Dedifferentiated amniotic fluid mesenchymal stem cell (primary cell): ENCODE data around the gene FAM13C.
"Not testable (repeated sequence)": the region's sequence is repeated elsewhere in the genome, so short reads cannot be mapped to it uniquely, and the experiment has no call there.

Experiments used
- DNase-seq: peaks from one replicate; pipeline ENCODE4 v3.0.0-alpha.2; 2016; ENCODE audit errors: extremely low spot score

Gene FAM13C

DNA sequence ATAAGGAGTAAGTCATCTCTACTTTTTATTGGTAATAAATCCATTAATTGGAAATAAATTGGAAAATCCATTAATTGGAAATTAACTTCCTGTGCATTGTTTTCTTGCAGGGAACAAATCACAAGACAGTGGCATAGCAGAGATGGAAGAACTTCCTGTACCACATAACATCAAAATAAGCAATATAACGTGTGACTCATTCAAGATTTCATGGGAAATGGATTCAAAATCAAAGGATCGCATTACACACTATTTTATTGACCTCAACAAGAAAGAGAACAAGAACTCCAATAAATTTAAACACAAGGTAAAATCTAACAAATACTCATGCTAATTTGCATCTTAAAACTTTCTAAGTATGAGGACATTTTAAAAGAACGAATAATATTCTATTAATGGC, 128.2 kb downstream of the FAM13C start:
- DNase-seq = no peak

DNA sequence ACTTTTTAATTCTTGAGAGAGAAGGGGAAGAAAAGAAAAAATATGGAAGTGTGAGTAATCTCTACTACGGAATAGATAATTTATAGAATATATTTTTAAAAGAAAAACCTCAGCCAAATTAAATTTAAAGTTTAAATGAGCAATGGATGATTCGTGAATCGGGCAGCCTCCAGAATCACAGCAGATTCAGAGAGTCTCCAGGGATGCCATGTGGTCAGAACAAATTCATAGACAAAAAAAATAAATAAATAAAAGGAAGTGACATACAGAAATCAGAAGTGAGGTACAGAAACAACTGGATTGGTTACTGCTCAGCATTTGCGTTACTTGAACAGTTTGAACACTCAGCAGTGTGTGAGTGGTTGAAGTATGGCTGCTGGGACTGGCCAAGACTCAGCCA, 132.9 kb downstream of the FAM13C start:
- DNase-seq = no peak

DNA sequence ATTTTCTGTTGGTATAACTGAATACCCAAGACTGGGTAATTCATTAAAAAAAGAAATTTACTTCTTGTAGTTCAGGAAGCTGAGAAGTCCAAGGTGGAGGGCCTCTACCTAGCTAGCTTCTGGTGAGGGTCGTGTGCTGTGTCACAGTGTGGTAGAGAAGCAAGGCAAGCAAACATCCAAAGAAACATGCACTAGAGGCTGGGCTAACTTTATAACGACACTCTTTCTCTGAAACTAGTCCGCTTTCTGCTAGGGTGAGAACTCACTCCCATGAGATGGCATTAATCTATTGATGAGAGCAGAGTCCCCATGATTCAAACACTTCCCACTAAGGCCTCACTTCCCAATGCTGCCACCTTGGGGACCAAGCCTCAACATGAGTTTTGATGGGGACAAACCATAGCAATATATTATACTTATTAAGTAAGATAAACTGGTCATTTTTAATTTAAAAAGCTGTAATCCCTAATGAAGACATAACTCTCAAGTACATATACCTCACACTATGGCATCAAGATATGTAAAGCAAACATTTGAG, 135.1 kb downstream of the FAM13C start:
- DNase-seq = no peak

DNA sequence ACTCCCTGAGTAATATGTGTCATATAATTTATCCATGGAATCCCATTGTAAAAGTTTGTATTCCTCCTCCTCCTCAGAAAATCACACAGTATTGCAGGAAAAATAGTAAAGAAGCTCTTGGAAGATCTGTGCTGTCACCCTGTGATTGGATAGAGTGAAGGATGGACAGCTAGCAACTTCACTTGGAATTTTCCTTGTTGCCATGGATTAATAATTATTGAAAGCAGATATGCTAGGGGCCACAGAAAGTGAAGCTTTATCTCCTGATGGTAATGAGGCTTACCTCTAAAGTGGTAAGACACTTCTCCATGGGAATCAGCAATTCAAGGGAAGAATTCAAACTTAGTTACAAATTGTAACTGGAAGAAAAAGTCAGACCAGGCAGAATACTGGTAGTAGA, 137.1 kb downstream of the FAM13C start:
- no peak for DNase-seq

DNA sequence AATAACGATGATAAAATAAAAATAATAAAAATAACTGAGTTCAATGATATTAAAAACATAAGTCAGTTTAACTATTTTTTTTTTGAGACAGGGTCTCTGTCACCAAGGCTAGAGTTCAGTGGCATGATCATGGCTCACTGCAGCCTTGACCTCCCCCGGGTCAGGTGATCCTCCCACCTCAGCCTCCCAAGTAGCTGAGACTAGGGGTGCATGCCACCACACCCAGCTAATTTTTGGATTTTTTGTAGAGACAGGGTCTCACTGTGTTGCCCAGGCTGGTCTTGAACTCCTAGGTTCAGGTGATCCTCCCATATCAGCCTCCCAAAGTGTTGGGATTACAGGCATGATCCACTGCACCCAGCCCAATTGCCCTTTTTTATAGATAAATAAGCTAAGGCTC, 138.8 kb downstream of the FAM13C start:
- not testable (repeated sequence) for DNase-seq

DNA sequence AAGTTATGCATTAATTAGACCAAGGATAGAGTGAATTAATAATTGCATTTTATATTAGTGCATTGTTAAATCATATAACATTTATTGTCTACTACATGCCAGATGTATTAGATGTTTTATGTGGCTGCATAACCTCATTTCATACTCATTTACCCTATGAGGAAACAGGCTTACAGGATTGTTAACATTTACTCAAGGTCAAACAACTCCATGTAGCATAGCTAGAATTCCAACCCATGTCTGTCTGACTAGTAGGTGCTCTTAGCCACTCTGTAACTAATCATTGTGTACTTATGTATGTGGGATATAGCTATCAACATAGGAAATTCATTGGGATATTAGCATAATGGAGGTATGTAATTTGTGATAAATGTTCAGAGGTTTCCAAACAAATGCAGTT, 139.6 kb downstream of the FAM13C start:
- DNase-seq = no peak

DNA sequence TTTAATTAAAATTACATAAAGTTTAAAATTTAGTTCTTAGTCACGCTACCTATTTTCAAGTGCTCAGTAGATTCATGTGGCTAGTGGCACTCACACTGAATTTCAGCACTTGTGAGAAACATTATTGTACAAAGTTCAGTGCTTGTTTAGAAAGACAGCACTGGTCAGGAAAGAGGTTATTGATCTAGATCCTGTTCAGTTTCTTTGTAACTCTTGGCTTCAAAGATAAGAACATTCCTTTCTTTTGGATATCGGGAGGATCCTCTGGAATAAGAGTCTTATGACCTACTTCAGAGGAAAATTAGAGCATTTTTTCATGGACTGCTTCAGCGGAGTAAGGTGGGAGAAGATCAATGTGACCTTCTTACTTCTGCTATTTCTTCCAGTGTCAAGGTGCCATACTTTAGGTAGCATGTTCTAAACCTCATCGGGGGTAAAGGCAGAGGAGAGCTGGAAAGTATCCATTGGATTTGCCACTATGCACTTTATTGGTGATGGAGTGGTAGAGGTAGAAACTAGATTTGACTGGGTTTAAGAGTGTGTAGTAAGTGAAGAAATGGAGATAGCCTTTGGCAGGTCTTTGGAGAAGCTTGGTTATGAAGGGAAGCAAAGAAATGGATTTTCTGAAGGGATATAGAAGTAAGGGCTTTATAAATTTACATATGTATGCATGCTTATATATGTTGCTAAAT, 146.0 kb downstream of the FAM13C start:
- DNase-seq = no peak

DNA sequence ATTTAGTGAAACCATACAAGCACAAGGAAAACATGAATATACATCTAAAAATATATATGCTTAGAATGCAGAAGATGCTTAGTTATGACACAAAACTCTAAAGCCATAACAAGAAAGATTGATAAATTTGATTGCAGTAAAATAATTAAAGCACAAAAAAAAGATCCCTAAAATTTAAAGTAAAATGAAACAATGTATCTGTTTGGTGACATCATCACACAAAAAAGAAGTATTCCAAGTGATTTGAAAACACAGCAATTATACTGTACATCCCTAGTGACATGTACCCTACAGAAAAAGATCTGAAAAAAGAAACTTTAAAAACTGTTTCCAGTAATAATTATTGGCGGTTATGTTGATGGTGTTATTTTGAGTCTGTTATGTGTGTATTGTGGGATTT, 148.2 kb downstream of the FAM13C start:
- no peak for DNase-seq

DNA sequence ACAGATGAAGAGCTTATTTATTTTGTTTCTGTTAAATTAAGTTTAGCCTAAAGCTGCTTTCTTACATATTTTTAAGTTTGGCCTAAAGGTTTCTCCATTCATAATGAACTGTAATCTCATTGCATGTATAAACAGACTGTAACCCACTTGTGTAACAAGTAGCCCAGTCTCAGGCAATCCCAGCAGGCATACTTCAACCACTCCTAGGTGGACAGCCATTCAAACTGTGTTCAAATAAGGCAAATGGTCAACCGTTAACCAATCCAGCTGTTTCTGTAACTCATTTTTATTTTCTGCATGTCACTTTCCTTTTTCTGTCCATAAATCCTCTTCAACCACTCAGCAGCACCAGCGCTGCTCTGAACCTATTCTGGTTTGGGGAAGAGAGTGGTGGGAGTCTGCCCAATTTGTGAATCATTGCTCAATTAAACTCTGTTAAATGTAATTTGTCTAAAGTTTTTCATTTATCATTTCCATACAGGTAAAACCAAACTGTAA, 150.0 kb downstream of the FAM13C start:
- no peak for DNase-seq

DNA sequence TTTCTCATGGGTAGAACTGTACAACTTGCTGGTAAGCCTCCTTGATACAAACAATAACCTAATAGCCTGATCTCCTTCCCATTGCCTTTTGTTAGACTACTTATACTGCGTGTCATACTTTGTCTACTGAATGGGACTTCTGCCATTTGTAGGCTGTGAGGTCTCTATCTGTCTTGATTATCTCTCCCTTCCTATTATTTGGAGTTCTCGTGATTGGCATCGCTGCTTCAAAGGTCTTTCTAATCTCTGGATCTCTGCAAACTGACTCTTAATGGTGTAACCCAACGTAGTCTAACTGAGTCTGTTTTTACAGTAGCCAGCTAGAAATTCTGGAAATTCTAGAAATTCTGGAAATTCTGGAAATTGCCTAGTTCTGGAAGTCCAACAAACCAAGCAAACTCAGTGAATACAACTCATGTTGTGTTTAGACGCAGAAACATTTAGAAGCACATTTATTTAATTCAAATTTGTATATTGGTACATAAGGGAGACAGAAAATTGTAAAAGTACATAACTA, 156.1 kb downstream of the FAM13C start:
- no peak for DNase-seq
